ENCODE results near the gene ZNF627.

DNA sequence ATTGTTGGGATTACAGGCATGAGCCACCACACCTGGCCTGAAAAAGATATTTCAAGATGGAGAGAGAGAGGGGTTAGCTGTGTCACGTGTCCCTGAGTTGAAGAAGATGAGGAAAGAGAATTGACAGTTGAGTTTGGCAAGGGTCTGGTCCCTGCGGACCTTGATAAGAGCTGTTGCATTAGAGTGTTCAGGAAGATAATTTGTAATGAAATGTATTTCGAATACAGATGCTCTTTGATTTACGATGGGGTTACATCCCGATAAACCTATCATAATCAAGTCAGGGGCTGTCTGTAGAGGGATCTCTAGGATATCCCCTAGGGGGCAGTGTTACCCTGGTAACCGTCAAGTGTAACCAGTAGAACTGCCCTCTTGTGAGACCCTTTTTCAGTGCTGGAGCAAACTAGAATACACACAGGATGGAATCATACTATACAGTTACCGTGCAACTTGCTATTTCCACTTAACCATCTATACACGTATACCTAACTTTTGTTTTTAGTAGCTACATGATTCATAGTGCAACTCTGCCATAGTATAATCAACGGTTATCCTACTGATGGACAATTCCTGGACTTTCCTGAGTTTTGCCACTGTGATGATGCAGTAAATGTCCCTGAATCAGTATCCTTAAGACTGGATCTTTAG is 36.8 kb upstream of the ZNF627 start:
- TF ChIP-seq, protein P1, sequence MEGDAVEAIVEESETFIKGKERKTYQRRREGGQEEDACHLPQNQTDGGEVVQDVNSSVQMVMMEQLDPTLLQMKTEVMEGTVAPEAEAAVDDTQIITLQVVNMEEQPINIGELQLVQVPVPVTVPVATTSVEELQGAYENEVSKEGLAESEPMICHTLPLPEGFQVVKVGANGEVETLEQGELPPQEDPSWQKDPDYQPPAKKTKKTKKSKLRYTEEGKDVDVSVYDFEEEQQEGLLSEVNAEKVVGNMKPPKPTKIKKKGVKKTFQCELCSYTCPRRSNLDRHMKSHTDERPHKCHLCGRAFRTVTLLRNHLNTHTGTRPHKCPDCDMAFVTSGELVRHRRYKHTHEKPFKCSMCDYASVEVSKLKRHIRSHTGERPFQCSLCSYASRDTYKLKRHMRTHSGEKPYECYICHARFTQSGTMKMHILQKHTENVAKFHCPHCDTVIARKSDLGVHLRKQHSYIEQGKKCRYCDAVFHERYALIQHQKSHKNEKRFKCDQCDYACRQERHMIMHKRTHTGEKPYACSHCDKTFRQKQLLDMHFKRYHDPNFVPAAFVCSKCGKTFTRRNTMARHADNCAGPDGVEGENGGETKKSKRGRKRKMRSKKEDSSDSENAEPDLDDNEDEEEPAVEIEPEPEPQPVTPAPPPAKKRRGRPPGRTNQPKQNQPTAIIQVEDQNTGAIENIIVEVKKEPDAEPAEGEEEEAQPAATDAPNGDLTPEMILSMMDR (IDR thresholded peaks at IDR 0.05) = peak; percentile 31 to 48 (median 36)
- TF ChIP-seq POLR2A (IDR thresholded peaks at IDR 0.05) (no peak), EP300 (IDR thresholded peaks at IDR 0.05) (no peak)

Data from ovary (tissue), 3 donors.